Measurements from ENCODE around the gene APOBEC3F.

- TF ChIP-seq POLR2A (IDR thresholded peaks at IDR 0.05; ENCODE audit: low read length) (no peak), GATA1 (IDR thresholded peaks at IDR 0.05; ENCODE audit: low read depth, low read length) (no peak)
Observed at GRCh38 chr22:39027717-39028116, 12.9 kb upstream of the APOBEC3F start.

Measured in erythroblast (primary cell).